ENCODE results near the gene PDLIM7. TPM values are rescaled to one million over a fixed set of nuclear protein-coding genes. Genes with fewer than 3 reads are reported as not detected.

PDLIM7 gene
- polyA plus RNA-seq, 1 donor from 2014 or later, result 21.0 TPM

DNA sequence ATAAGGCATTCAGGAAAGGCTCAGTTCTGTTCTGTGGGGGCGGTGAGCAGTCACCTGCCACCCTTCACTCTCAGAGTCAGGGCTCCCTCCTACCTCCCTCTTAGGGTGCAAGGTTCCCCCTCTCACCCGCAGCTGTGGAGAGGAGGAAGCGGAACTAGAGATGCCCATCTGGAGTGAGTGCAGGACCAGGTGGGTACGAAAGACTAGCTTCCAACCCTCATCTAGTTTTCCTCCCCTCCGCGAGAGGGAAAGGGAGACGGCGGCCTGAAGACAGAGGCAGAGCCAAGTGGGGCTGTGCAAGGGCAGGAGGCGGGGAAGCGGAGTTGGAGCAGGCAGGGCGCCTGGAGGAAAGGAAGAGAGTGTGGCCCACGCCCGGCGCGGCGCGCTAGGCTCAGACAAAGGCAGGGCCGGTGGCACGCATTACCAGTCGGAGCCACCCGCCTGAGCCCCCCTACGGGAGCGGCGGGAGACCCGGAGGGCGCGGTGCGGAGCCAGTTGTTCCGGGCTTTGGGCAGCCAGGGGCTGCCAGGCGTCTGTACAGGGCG is 43.5 kb downstream of the PDLIM7 start:
- Histone ChIP-seq H3K27ac (ENCODE audit: low read length) (peak overlapping the region; percentile 90), H3K27me3 (ENCODE audit: insufficient read depth, low read depth, low read length) (no peaks in the 10 kb centered on the region), H3K4me3 (ENCODE audit: low read length) (peak overlapping the region; percentile 66), H3K9me2 (ENCODE audit: insufficient read depth, low read length) (no peaks in the 10 kb centered on the region), H3K9me3 (ENCODE audit: low read length) (no peaks in the 10 kb centered on the region), H3K4me2 (ENCODE audit: low read length) (peak overlapping the region; percentile 41), H3F3A (ENCODE audit: insufficient read depth, low read length, poor library complexity, severe bottlenecking) (peaks cover 5% of the 10 kb centered on the region), H3K79me2 (replicated peaks; ENCODE audit: insufficient read depth, low read length) (peaks cover 18% of the 10 kb centered on the region), H3K36me3 (ENCODE audit: insufficient read depth, low read length) (peaks cover 9% of the 10 kb centered on the region), H3K9ac (ENCODE audit: low read length) (peak overlapping the region; percentile 86), H4K20me1 (ENCODE audit: insufficient read depth) (peaks cover 10% of the 10 kb centered on the region), H2AFZ (ENCODE audit: low read depth, low read length) (no peak overlapping the region)
- TF ChIP-seq, protein P1, sequence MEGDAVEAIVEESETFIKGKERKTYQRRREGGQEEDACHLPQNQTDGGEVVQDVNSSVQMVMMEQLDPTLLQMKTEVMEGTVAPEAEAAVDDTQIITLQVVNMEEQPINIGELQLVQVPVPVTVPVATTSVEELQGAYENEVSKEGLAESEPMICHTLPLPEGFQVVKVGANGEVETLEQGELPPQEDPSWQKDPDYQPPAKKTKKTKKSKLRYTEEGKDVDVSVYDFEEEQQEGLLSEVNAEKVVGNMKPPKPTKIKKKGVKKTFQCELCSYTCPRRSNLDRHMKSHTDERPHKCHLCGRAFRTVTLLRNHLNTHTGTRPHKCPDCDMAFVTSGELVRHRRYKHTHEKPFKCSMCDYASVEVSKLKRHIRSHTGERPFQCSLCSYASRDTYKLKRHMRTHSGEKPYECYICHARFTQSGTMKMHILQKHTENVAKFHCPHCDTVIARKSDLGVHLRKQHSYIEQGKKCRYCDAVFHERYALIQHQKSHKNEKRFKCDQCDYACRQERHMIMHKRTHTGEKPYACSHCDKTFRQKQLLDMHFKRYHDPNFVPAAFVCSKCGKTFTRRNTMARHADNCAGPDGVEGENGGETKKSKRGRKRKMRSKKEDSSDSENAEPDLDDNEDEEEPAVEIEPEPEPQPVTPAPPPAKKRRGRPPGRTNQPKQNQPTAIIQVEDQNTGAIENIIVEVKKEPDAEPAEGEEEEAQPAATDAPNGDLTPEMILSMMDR (IDR thresholded peaks at IDR 0.05; ENCODE audit: poor library complexity, severe bottlenecking), result no peak
- TF ChIP-seq POLR2AphosphoS5 (IDR thresholded peaks at IDR 0.05), result peak; percentile 11
- TF ChIP-seq MXI1 (conservative IDR thresholded peaks at IDR 0.05; ENCODE audit: poor library complexity, severe bottlenecking), result no peak
- TF ChIP-seq RAD21 (conservative IDR thresholded peaks at IDR 0.05), result no peak

DNA sequence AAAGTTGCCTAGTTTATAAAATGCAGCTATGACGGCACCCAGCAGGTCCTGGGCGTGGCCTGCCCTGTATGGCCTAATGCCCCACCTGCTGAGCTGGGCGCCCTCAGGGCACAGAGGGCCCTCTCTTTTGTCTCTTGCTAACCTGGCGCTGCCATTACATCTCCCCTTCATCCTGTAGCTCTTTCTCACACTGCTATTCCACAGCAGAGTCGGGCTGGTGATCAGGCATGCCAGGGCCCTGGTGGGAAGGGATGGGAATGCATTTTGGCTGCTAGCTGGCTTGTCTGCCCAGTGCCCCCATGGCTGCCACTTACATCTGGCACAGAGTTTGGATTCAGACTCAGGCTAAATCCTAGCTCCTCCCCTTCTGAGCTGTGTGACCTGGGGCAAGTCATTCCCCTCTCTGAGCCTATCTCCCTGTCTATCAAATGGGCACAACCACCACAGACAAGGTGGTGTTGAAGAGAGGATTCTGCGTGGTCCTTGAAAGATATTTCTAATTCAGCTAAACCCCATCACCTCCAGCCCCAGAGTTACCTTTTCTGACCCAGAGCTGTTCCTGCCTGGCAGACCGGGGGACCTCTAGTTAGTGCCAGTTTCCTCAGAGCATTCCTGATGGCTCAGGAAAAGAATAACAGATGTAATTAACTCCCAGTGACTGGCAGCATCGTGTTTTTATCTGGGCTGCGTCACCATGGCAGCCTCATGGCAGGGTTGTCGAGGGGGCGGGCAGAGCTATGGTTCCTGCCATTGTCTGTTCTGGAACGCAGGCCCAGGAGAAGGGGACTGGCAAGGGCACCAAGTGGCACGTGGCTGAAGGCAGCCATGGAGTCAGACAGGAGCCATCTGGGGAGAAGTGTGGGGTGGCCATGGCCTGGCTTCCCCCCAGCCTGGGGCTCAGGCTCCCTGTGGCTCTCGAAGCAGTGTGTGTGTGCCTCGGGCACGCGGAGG is 44.4 kb downstream of the PDLIM7 start:
- Histone ChIP-seq H3K4me3 (ENCODE audit: low read length) (peak overlapping the region; percentile 66), H2AFZ (ENCODE audit: low read depth, low read length) (no peak overlapping the region), H3K9me2 (ENCODE audit: insufficient read depth, low read length) (no peaks in the 10 kb centered on the region), H3F3A (ENCODE audit: insufficient read depth, low read length, poor library complexity, severe bottlenecking) (peaks cover 5% of the 10 kb centered on the region), H3K4me2 (ENCODE audit: low read length) (no peak overlapping the region), H3K27ac (ENCODE audit: low read length) (peak overlapping the region; percentile 90), H3K9me3 (ENCODE audit: low read length) (no peaks in the 10 kb centered on the region), H3K27me3 (ENCODE audit: insufficient read depth, low read depth, low read length) (no peaks in the 10 kb centered on the region), H3K9ac (ENCODE audit: low read length) (peak overlapping the region; percentile 86), H3K79me2 (replicated peaks; ENCODE audit: insufficient read depth, low read length) (peaks cover 27% of the 10 kb centered on the region), H4K20me1 (ENCODE audit: insufficient read depth) (peaks cover 10% of the 10 kb centered on the region), H3K36me3 (ENCODE audit: insufficient read depth, low read length) (peaks cover 9% of the 10 kb centered on the region)
- TF ChIP-seq, protein P1 (IDR thresholded peaks at IDR 0.05; ENCODE audit: poor library complexity, severe bottlenecking), result no peak
- TF ChIP-seq POLR2AphosphoS5 (IDR thresholded peaks at IDR 0.05), result peak; percentile 13

DNA sequence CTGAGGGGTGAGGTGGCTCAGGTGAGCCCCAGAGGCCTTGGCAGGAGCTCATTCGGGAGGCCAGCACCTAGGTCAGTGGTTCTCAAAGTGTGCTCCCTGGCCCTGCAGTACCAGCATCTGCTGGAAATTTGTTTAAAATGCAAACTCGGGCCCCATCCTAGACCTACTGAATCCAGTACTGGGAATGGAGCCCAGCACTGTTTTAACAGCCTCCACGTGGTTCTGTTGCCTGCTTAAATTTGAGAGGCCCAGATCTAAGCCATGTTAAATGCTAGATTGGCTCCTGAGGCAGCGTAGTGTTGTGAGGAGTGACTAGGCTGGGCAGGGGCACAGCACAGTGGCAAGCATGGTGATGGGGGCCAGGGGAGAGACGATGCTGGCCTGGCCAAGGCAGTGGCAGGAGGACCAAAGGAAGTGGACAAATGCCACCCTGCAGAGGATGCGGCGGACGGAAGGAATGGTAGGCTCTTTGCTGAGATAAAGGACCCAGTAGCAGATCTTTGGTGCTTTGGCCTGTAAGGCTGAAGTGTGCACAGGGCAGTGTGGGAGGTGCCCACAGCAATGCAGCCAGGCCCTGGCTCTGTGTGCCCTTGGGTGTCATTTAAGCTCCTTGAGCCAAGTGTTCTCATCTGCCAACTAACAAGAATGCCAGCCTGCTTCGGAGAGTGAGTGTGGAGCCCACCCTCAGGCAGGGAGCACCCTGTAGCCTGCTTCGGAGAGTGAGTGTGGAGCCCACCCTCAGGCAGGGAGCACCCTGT is 46.6 kb downstream of the PDLIM7 start:
- no peaks in the 10 kb centered on the region for H3K9me3 ChIP-seq (ENCODE audit: low read length)
- no peaks in the 10 kb centered on the region for H3F3A ChIP-seq (ENCODE audit: insufficient read depth, low read length, poor library complexity, severe bottlenecking)
- no peaks in the 10 kb centered on the region for H4K20me1 ChIP-seq (ENCODE audit: insufficient read depth)
- peak; percentile 30 for TF ChIP-seq POLR2AphosphoS5 (IDR thresholded peaks at IDR 0.05)
- no peak for TF ChIP-seq MXI1 (conservative IDR thresholded peaks at IDR 0.05; ENCODE audit: poor library complexity, severe bottlenecking)
- no peak for TF ChIP-seq TAF1 (IDR thresholded peaks at IDR 0.05; ENCODE audit: low read depth)
- H3K9ac ChIP-seq (ENCODE audit: low read length), result no peak overlapping the region
- H3K4me3 ChIP-seq (ENCODE audit: low read length), result no peak overlapping the region
- H2AFZ ChIP-seq (ENCODE audit: low read depth, low read length), result no peak overlapping the region
- no peaks in the 10 kb centered on the region for H3K9me2 ChIP-seq (ENCODE audit: insufficient read depth, low read length)
- no peaks in the 10 kb centered on the region for H3K27me3 ChIP-seq (ENCODE audit: insufficient read depth, low read depth, low read length)
- no peaks in the 10 kb centered on the region for H3K36me3 ChIP-seq (ENCODE audit: insufficient read depth, low read length)
- H3K4me2 ChIP-seq (ENCODE audit: low read length), result no peak overlapping the region
- H3K79me2 ChIP-seq (replicated peaks; ENCODE audit: insufficient read depth, low read length), result peaks cover 32% of the 10 kb centered on the region
- H3K27ac ChIP-seq (ENCODE audit: low read length), result no peak overlapping the region

Measured in neural cell (in vitro differentiated cells).